SU-DHL-6 (cell line): ENCODE results near the gene ZMYND10.
A peak's percentile ranks its signal among the peaks of the same experiment; 100 is the strongest.

Source experiments
- H2AFZ ChIP-seq: fragments of 200-600 bp; sonication (generic); 2 replicates; pipeline ENCODE4 v1.6.1; 2014; ENCODE audit warnings: low read depth, mild to moderate bottlenecking, moderate library complexity, mixed read lengths, antibody characterized with exemption, low read length; ENCODE audit not compliant: severe bottlenecking
- H3F3A ChIP-seq: fragments of 200-600 bp; shearing (Covaris generic); 2 replicates; pipeline ENCODE4 v1.6.0; 2016; ENCODE audit warnings: antibody characterized with exemption, mild to moderate bottlenecking; ENCODE audit not compliant: insufficient read depth
- H3K27ac ChIP-seq: fragments of 200-600 bp; sonication (generic); 2 replicates; pipeline ENCODE4 v1.5.1; 2016; ENCODE audit warnings: low read depth, mild to moderate bottlenecking, low read length, moderate library complexity, mixed read lengths
- H3K27me3 ChIP-seq: fragments of 200-600 bp; sonication (generic), shearing (Covaris generic); 2 replicates; pipeline ENCODE4 v1.6.0; 2014; ENCODE audit warnings: mild to moderate bottlenecking, low read length
- H3K36me3 ChIP-seq: fragments of 200-600 bp; sonication (generic); 2 replicates; pipeline ENCODE4 v1.6.1; 2014; ENCODE audit warnings: mild to moderate bottlenecking, low read length, mixed read lengths
- H3K4me2 ChIP-seq: fragments of 300-600, 200-600 bp; shearing (Covaris generic), sonication (generic); 2 replicates; pipeline ENCODE4 v1.6.0; 2014; ENCODE audit warnings: low read length, low read depth, mild to moderate bottlenecking; ENCODE audit not compliant: poor library complexity, severe bottlenecking
- H3K4me3 ChIP-seq: fragments of 200-600 bp; sonication (generic); 2 replicates; pipeline ENCODE4 v1.5.1; 2014; ENCODE audit warnings: antibody characterized with exemption, low read length, mild to moderate bottlenecking, mixed read lengths; ENCODE audit not compliant: insufficient read depth, poor library complexity, severe bottlenecking
- H3K79me2 ChIP-seq: fragments of 200-600 bp; sonication (generic); 2 replicates; pipeline ENCODE4 v1.6.1; 2014; ENCODE audit warnings: mild to moderate bottlenecking, low read length, moderate library complexity; ENCODE audit not compliant: insufficient read depth
- H3K9ac ChIP-seq: fragments of 200-600 bp; sonication (generic); 2 replicates; pipeline ENCODE4 v1.7.0; 2014; ENCODE audit warnings: mild to moderate bottlenecking, low read length
- H3K9me2 ChIP-seq: fragments of 200-600 bp; sonication (generic); replicated peaks from 2 replicates; pipeline ENCODE4 v1.6.1; 2014; ENCODE audit warnings: low read length; ENCODE audit not compliant: insufficient read depth
- H3K9me3 ChIP-seq: fragments of 200-600 bp; sonication (generic); 2 replicates; pipeline ENCODE4 v1.6.1; 2014; ENCODE audit warnings: low read length, mixed read lengths; ENCODE audit not compliant: insufficient read depth
- H4K20me1 ChIP-seq: fragments of 200-600 bp; sonication (generic); 2 replicates; pipeline ENCODE4 v1.6.1; 2014; ENCODE audit warnings: low read depth, mild to moderate bottlenecking, antibody characterized with exemption, low read length, moderate library complexity, mixed read lengths
- EZH2phosphoT487 ChIP-seq: fragments of 200-600 bp; sonication (generic), shearing (Covaris generic); conservative IDR thresholded peaks from 2 replicates; pipeline ENCODE4 v1.6.1; 2018; ENCODE audit warnings: mild to moderate bottlenecking, antibody characterized with exemption, low read length, moderate library complexity, mixed read lengths
- TF ChIP-seq, protein P1 (sequence below): fragments of 200-600 bp; sonication (generic); IDR thresholded peaks from one replicate; pipeline ENCODE4 v1.5.1; 2017; ENCODE audit warnings: antibody characterized with exemption, mild to moderate bottlenecking, low read length, moderate library complexity; ENCODE audit not compliant: insufficient read depth, poor library complexity, severe bottlenecking

ZMYND10 gene

DNA sequence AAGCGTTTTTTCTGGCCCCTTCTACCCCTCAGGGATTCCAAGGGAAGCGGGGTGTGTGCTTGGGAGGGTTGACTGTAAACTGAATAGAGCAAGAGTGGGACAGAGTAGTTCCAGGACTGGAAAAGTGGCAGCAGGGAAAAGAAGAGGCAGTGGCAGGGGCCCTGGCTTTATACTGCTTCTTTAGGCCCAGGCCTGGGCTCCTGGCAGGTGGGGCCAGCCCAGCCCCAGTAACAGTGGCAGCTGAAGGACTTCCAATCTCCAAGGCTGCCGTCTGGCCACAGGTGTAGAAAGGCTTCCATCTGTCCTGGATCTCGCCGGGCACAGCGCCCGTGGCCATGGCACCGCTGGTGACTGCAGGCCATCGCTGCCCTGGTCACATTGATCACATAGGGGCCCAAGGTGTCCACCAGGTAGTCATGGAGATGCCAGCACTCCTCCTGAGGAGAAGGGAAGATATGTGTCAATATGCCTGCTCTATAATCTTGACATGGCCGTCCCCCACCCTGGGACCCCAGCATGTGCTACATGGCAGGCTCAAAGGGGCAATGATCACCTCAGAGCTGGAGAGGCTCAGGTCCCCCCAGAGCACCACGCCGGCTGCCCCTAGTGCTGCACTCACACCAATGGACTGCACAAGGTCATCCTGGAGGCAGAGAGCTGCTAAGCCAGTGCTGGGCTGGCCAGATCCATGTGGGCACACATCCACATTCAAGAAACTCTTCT lies 52.3 kb downstream of the ZMYND10 start:
- H3K27me3 ChIP-seq: no peaks in the 10 kb centered on the region
- peak overlapping the region; percentile 96 for H3K9ac ChIP-seq
- H3F3A ChIP-seq: no peaks in the 10 kb centered on the region
- H3K9me2 ChIP-seq: no peaks in the 10 kb centered on the region
- H3K4me2 ChIP-seq: peak overlapping the region; percentile 85
- H3K27ac ChIP-seq: peak overlapping the region; percentile 46
- H3K36me3 ChIP-seq: no peaks in the 10 kb centered on the region
- H3K4me3 ChIP-seq: peak overlapping the region; percentile 46
- H2AFZ ChIP-seq: no peak overlapping the region
- no peaks in the 10 kb centered on the region for H3K9me3 ChIP-seq
- H4K20me1 ChIP-seq: no peaks in the 10 kb centered on the region
- peaks cover 22% of the 10 kb centered on the region for H3K79me2 ChIP-seq
- TF ChIP-seq, protein P1, sequence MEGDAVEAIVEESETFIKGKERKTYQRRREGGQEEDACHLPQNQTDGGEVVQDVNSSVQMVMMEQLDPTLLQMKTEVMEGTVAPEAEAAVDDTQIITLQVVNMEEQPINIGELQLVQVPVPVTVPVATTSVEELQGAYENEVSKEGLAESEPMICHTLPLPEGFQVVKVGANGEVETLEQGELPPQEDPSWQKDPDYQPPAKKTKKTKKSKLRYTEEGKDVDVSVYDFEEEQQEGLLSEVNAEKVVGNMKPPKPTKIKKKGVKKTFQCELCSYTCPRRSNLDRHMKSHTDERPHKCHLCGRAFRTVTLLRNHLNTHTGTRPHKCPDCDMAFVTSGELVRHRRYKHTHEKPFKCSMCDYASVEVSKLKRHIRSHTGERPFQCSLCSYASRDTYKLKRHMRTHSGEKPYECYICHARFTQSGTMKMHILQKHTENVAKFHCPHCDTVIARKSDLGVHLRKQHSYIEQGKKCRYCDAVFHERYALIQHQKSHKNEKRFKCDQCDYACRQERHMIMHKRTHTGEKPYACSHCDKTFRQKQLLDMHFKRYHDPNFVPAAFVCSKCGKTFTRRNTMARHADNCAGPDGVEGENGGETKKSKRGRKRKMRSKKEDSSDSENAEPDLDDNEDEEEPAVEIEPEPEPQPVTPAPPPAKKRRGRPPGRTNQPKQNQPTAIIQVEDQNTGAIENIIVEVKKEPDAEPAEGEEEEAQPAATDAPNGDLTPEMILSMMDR: no peak
- TF ChIP-seq EZH2phosphoT487: no peak

DNA sequence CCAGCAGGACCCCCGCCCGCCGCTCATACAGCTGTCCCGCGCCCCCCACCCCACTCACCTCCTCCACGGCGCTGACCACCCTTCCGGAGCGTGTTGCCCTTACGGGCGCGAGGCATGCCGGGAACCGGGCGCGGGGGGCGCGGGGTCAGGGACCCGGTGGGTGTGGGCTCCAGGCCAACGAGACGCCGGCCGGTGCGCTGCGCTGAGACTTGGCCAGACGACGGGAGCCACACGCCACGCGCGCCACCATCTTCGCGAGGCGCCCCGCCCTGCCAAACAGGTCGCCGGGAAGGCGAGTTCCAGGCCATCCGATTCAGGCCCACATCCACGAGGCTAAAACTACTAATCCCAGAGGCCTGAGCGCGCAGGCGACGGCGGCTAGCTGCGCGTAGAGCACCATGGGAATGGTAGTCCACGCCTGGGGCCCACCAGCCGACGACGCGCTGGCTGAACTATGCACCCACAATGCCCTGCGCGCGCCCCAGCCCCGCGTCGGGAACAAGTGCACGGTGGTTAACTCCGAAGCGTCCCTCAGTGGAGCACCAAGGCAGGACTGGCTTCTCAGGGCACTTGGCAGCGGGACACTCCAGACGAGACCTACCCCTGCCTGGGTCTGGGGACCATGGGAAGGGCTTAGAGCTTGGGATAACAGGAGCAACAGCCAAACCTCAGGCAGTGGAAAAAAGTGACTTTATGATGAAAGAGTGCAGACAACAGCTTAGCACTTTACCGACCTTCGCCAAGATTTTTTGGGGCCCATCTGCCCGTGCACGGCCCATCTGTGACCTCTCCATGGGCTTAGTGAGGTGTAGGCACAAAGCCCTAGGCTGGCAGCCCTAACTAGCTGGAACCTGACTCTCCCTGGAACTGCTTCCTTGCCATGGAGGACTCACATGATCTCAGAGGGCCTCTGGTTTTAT lies 53.1 kb downstream of the ZMYND10 start, which contains the start of gene IFRD2:
Gene IFRD2, minus strand, starts transcription at position 271 of the 920 bp plus-strand sequence. Its CDS starts 155 bp downstream, at position 116.
- H3K79me2 ChIP-seq: peaks cover 22% of the 10 kb centered on the region
- H3K9me2 ChIP-seq: no peaks in the 10 kb centered on the region
- peak within 1 kb of the TSS; percentile 85 for H3K4me2 ChIP-seq
- no peaks in the 10 kb centered on the region for H3K27me3 ChIP-seq
- no peak for TF ChIP-seq EZH2phosphoT487
- TF ChIP-seq, protein P1: no peak
- H3K9me3 ChIP-seq: no peaks in the 10 kb centered on the region
- H2AFZ ChIP-seq: no peak within 1 kb of the TSS
- peak within 1 kb of the TSS; percentile 95 for H3K4me3 ChIP-seq
- no peaks in the 10 kb centered on the region for H3F3A ChIP-seq
- H3K9ac ChIP-seq: peak within 1 kb of the TSS; percentile 96
- no peaks in the 10 kb centered on the region for H4K20me1 ChIP-seq
- H3K27ac ChIP-seq: peak within 1 kb of the TSS; percentile 46
- no peaks in the 10 kb centered on the region for H3K36me3 ChIP-seq
